Measurements from ENCODE around the gene LPO. TPM values are rescaled to one million over a fixed set of nuclear protein-coding genes. Genes with fewer than 3 reads are reported as not detected.

The LPO gene
- total and polyA plus RNA-seq, 10 of the 15 experiments (the other 5 are each of a cell fraction or from before 2014, with no cell fraction given): 0.03 to 0.11 (median 0.06) TPM; not detected in 7

GRCh38 chr17:58311429-58311894 lies 73.1 kb downstream of the LPO start:
- Histone ChIP-seq H2AFZ (ENCODE audit: control insufficient read depth, low read depth, low read length) (no peak overlapping the region), H3K4me2 (ENCODE audit: control insufficient read depth, insufficient read depth) (no peak overlapping the region), H3K9ac (ENCODE audit: control insufficient read depth, insufficient read depth, low read length) (no peak overlapping the region), H3K9me3 (replicated peaks; ENCODE audit: control insufficient read depth, insufficient read depth, low read length) (no peaks in the 10 kb centered on the region), H3K36me3 (ENCODE audit: control insufficient read depth in 2 of 2, insufficient read depth in 2 of 2, low read length in 1 of 2) (0 out of 4 replicates have a peak, but pooled peaks cover 0 to 1% of the 10 kb centered on the region in 2 experiments), H4K20me1 (ENCODE audit: control insufficient read depth, insufficient read depth) (no peaks in the 10 kb centered on the region), H3K79me2 (ENCODE audit: control insufficient read depth, insufficient read depth, low read length) (no peaks in the 10 kb centered on the region), H3K4me1 (ENCODE audit: control insufficient read depth, insufficient read depth, low read length) (no peaks in the 10 kb centered on the region), H3K27me3 (replicated peaks in 1 of 2; ENCODE audit: control insufficient read depth in 2 of 2, insufficient read depth in 2 of 2, low read length in 1 of 2) (no peaks in the 10 kb centered on the region), H3K4me3 (no peak overlapping the region), H3K27ac (ENCODE audit: control insufficient read depth, insufficient read depth) (no peak overlapping the region)
- no peak for DNase-seq (ENCODE audit: low read depth, low spot score)
- CTCF ChIA-PET: no interaction called here
- SMC1A ChIA-PET (ENCODE audit: uncharacterized antibody, unreplicated experiment): no interaction called here
- no peak for FAIRE-seq
- RAD21 ChIA-PET (ENCODE audit: unreplicated experiment): interaction anchor here (1.0 kb wide), 1 partner anchor 33 kb away, joined by 6 read pairs; no protein-coding TSS in a partner anchor
- ATAC-seq: no peak
- BruUV-seq (replicated peaks): no TSS peak
- no peak for TF ChIP-seq BCL11A (IDR thresholded peaks at IDR 0.05; ENCODE audit: low read depth, low read length)
- no peak for TF ChIP-seq ZNF622 (IDR thresholded peaks at IDR 0.05)
- TF ChIP-seq MLLT1 (IDR thresholded peaks at IDR 0.05): no peak
- no peak for TF ChIP-seq PAX8 (IDR thresholded peaks at IDR 0.05)
- TF ChIP-seq SREBF2 (IDR thresholded peaks at IDR 0.05; ENCODE audit: low read length): no peak
- in situ Hi-C loops (cut with MboI): no loop called here
- WGBS (ENCODE audit: insufficient coverage, insufficient replicate concordance, low lambda C conversion rate, missing lambda C conversion rate): 68% methylated on average over 9 of the region's 9 CpGs
- intact Hi-C loops (cut with micrococcal nuclease; ENCODE audit: unreplicated experiment): no loop called here
- POLR2A ChIA-PET: no interaction called here

GRCh38 chr17:58312021-58312630 lies 73.7 kb downstream of the LPO start:
- no peaks in the 10 kb centered on the region for H3K9me3 ChIP-seq (replicated peaks; ENCODE audit: control insufficient read depth, insufficient read depth, low read length)
- FAIRE-seq (no peak), ATAC-seq (no peak), DNase-seq (ENCODE audit: low read depth, low spot score) (no peak)
- intact Hi-C loops (cut with micrococcal nuclease; ENCODE audit: unreplicated experiment) (no loop called here), in situ Hi-C loops (cut with MboI) (no loop called here)
- no TSS peak for BruUV-seq (replicated peaks)
- TF ChIP-seq POLR2A (IDR thresholded peaks at IDR 0.05; ENCODE audit: low read depth, low read length) (no peak), PBX3 (IDR thresholded peaks at IDR 0.05; ENCODE audit: insufficient replicate concordance, low read depth, low read length) (no peak), WRNIP1 (IDR thresholded peaks at IDR 0.05; ENCODE audit: borderline replicate concordance, low read depth, low read length) (no peak), ZBTB33 (IDR thresholded peaks at IDR 0.05) (no peak), NFIC (IDR thresholded peaks at IDR 0.05; ENCODE audit: low read depth, low read length) (no peak), BCL11A (IDR thresholded peaks at IDR 0.05; ENCODE audit: low read depth, low read length) (no peak)
- no peaks in the 10 kb centered on the region for H3K79me2 ChIP-seq (ENCODE audit: control insufficient read depth, insufficient read depth, low read length)
- H2AFZ ChIP-seq (ENCODE audit: control insufficient read depth, low read depth, low read length): no peak overlapping the region
- H3K27ac ChIP-seq (ENCODE audit: control insufficient read depth, insufficient read depth): no peak overlapping the region
- no peaks in the 10 kb centered on the region for H3K27me3 ChIP-seq (replicated peaks in 1 of 2; ENCODE audit: control insufficient read depth in 2 of 2, insufficient read depth in 2 of 2, low read length in 1 of 2)
- POLR2A ChIA-PET: no interaction called here
- H3K9ac ChIP-seq (ENCODE audit: control insufficient read depth, insufficient read depth, low read length): no peak overlapping the region
- no peaks in the 10 kb centered on the region for H4K20me1 ChIP-seq (ENCODE audit: control insufficient read depth, insufficient read depth)
- H3K4me2 ChIP-seq (ENCODE audit: control insufficient read depth, insufficient read depth): no peak overlapping the region
- no peak overlapping the region for H3K4me3 ChIP-seq
- H3K36me3 ChIP-seq (ENCODE audit: control insufficient read depth in 2 of 2, insufficient read depth in 2 of 2, low read length in 1 of 2): 0 out of 4 replicates have a peak, but pooled peaks cover 0 to 1% of the 10 kb centered on the region in 2 experiments
- CTCF ChIA-PET: interaction anchor here (0.6 to 6.5 kb wide), 3 partner anchors 8 to 693 kb away, joined by 3 to 163 read pairs (median 56); no protein-coding TSS in a partner anchor
- 76% methylated on average over 22 of the region's 23 CpGs for WGBS (ENCODE audit: insufficient coverage, insufficient replicate concordance, low lambda C conversion rate, missing lambda C conversion rate)
- SMC1A ChIA-PET (ENCODE audit: uncharacterized antibody, unreplicated experiment): interaction anchor here (12.9 kb wide), 1 partner anchor 32 kb away, joined by 249 read pairs; no protein-coding TSS in a partner anchor
- no peaks in the 10 kb centered on the region for H3K4me1 ChIP-seq (ENCODE audit: control insufficient read depth, insufficient read depth, low read length)
- RAD21 ChIA-PET (ENCODE audit: unreplicated experiment): interaction anchor here (1.0 kb wide), 1 partner anchor 33 kb away, joined by 6 read pairs; no protein-coding TSS in a partner anchor

Measured in GM12878 (cell line).